Measurements from ENCODE around the gene KHDC4.
A peak's percentile ranks its signal among the peaks of the same experiment; 100 is the strongest.
"Not testable (repeated sequence)": the region's sequence is repeated elsewhere in the genome, so short reads cannot be mapped to it uniquely, and the experiment has no call there.

Gene KHDC4

GRCh38 chr1:155940482-155940992, 6.3 kb upstream of the KHDC4 start:
- ATAC-seq, result peak; percentile 18
- DNase-seq, result no peak
- H3K36me3 Mint-ChIP-seq (ENCODE audit: low read depth), result peaks cover 6% of the 10 kb centered on the region
- H3K4me1 Mint-ChIP-seq, result peaks cover 79% of the 10 kb centered on the region
- H3K4me3 Mint-ChIP-seq, result peak overlapping the region; percentile 20
- H3K27me3 Mint-ChIP-seq, result no peaks in the 10 kb centered on the region
- no peaks in the 10 kb centered on the region for H3K9me3 Mint-ChIP-seq
- peak overlapping the region; percentile 87 for H3K27ac Mint-ChIP-seq

DNA sequence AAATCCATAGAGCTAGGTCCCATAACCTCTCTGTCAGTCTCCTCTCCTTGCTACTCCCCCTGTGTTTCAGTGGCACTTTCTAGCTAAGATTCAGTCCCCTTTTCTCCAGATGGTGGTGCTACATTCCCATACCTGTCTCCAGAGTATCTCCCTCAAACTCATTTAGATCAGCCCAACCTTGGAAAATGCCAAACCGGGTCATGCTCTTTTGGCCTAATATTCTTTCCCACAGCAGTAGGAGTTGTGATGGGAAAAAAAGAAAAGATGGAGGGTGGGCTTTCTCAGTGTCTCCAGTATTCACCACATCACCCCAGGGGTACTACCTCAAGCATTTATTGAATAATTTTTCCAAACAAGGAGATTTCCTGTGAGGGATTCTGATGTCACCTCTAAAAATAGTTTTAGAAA, 4.0 kb upstream of the KHDC4 start:
- DNase-seq, result peak; percentile 33
- peak; percentile 11 for ATAC-seq
- Mint-ChIP-seq H3K4me3 (no peak overlapping the region), H3K27me3 (no peaks in the 10 kb centered on the region), H3K4me1 (peaks cover 61% of the 10 kb centered on the region), H3K27ac (peak overlapping the region; percentile 79), H3K9me3 (no peaks in the 10 kb centered on the region), H3K36me3 (ENCODE audit: low read depth) (no peaks in the 10 kb centered on the region)

DNA sequence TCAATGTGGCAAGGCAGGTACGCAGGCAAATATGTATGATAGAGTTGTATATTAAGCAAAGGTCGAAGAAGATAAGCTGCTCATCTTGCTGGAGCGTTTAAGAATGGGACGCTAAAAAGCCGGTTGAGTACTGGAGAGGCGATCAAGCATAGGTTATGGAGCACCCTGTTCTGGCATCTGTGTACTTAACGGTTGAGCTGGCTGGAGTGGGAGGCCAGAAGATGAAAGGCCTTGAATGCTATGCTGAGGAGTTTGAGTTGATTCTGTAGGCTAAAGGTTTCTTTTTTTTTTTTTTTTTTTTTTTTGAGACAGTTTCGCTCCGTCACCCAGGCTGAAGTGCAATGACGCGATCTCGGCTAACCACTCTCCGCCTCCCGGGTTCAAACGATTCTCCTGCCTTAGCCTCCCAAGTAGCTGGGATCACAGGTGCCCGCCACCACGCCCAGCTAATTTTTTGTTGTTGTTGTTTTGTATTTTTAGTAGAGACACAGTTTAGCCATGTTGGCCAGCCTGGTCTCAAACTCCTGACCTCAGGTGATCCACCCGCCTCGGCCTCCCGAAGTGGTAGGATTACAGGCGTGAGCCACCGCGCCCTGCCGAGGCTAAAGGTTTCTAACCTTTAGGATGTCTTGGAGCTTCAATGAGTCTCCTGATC, 850 bp upstream of the KHDC4 start:
- DNase-seq, result no peak
- Mint-ChIP-seq H3K9me3 (no peaks in the 10 kb centered on the region), H3K27ac (no peak overlapping the region), H3K27me3 (no peaks in the 10 kb centered on the region), H3K36me3 (ENCODE audit: low read depth) (peaks cover 23% of the 10 kb centered on the region), H3K4me3 (no peak overlapping the region), H3K4me1 (peaks cover 58% of the 10 kb centered on the region)
- ATAC-seq, result no peak

GRCh38 chr1:155933591-155934096, 569 bp downstream of the KHDC4 start:
- ATAC-seq (no peak), DNase-seq (no peak)
- H3K27me3 Mint-ChIP-seq, result no peaks in the 10 kb centered on the region
- peaks cover 52% of the 10 kb centered on the region for H3K4me1 Mint-ChIP-seq
- H3K27ac Mint-ChIP-seq, result no peak overlapping the region
- H3K4me3 Mint-ChIP-seq, result no peak overlapping the region
- H3K36me3 Mint-ChIP-seq (ENCODE audit: low read depth), result peaks cover 32% of the 10 kb centered on the region
- H3K9me3 Mint-ChIP-seq, result no peaks in the 10 kb centered on the region

GRCh38 chr1:155932487-155932886, 1.7 kb downstream of the KHDC4 start:
- Mint-ChIP-seq H3K4me3 (no peak overlapping the region), H3K27me3 (no peaks in the 10 kb centered on the region), H3K36me3 (ENCODE audit: low read depth) (peaks cover 44% of the 10 kb centered on the region), H3K9me3 (no peaks in the 10 kb centered on the region), H3K4me1 (peaks cover 45% of the 10 kb centered on the region), H3K27ac (peak overlapping the region; percentile 74)
- no peak for DNase-seq
- ATAC-seq, result no peak

- Mint-ChIP-seq H3K27me3 (no peaks in the 10 kb centered on the region), H3K4me3 (no peak overlapping the region), H3K36me3 (ENCODE audit: low read depth) (peaks cover 48% of the 10 kb centered on the region), H3K4me1 (peaks cover 45% of the 10 kb centered on the region), H3K27ac (peak overlapping the region; percentile 74), H3K9me3 (no peaks in the 10 kb centered on the region)
- DNase-seq (no peak), ATAC-seq (no peak)
These were observed 2.1 kb downstream of the KHDC4 start for GRCh38 chr1:155932081-155932480.

- H3K36me3 Mint-ChIP-seq (ENCODE audit: low read depth), result peaks cover 54% of the 10 kb centered on the region
- ATAC-seq, result no peak
- H3K9me3 Mint-ChIP-seq, result no peaks in the 10 kb centered on the region
- H3K27ac Mint-ChIP-seq, result peak overlapping the region; percentile 74
- no peak overlapping the region for H3K4me3 Mint-ChIP-seq
- no peak for DNase-seq
- H3K27me3 Mint-ChIP-seq, result no peaks in the 10 kb centered on the region
- peaks cover 49% of the 10 kb centered on the region for H3K4me1 Mint-ChIP-seq
These were observed 2.7 kb downstream of the KHDC4 start for GRCh38 chr1:155931332-155932038.

DNA sequence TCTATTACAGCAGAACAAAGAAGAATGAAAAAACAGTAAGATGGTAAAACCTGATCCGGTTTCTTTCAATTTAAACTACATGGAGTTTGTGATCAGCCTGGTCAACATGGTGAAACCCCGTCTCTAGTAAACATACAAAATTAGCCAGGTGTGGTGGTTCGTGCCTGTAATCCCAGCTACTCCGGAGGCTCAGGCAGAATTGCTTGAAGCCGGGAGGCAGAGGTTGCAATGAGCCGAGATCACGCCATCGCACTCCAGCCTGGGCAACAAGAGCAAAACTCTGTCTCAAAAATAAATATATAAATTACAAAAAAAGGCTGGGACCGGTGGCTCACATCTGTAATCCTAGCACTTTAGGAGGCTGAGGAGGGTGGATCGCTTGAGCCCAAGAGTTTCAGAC, 3.5 kb downstream of the KHDC4 start:
- Mint-ChIP-seq H3K4me1 (peaks cover 45% of the 10 kb centered on the region), H3K27ac (peak overlapping the region; percentile 73), H3K36me3 (ENCODE audit: low read depth) (peaks cover 61% of the 10 kb centered on the region)
- not testable (repeated sequence) for DNase-seq, H3K9me3 Mint-ChIP-seq, ATAC-seq, H3K4me3 Mint-ChIP-seq, H3K27me3 Mint-ChIP-seq

GRCh38 chr1:155929057-155929456, 5.2 kb downstream of the KHDC4 start:
- no peak for DNase-seq
- H3K27me3 Mint-ChIP-seq, result no peaks in the 10 kb centered on the region
- no peaks in the 10 kb centered on the region for H3K9me3 Mint-ChIP-seq
- no peak for ATAC-seq
- H3K36me3 Mint-ChIP-seq (ENCODE audit: low read depth), result peaks cover 67% of the 10 kb centered on the region
- H3K27ac Mint-ChIP-seq, result peak overlapping the region; percentile 57
- H3K4me1 Mint-ChIP-seq, result peaks cover 45% of the 10 kb centered on the region
- no peak overlapping the region for H3K4me3 Mint-ChIP-seq

GRCh38 chr1:155925506-155925905, 8.7 kb downstream of the KHDC4 start:
- peaks cover 21% of the 10 kb centered on the region for H3K4me1 Mint-ChIP-seq
- H3K27ac Mint-ChIP-seq, result no peak overlapping the region
- no peak overlapping the region for H3K4me3 Mint-ChIP-seq
- DNase-seq (no peak), ATAC-seq (no peak)
- no peaks in the 10 kb centered on the region for H3K27me3 Mint-ChIP-seq
- peaks cover 74% of the 10 kb centered on the region for H3K36me3 Mint-ChIP-seq (ENCODE audit: low read depth)
- no peaks in the 10 kb centered on the region for H3K9me3 Mint-ChIP-seq

- no peaks in the 10 kb centered on the region for H3K9me3 Mint-ChIP-seq
- peaks cover 68% of the 10 kb centered on the region for H3K36me3 Mint-ChIP-seq (ENCODE audit: low read depth)
- peaks cover 5% of the 10 kb centered on the region for H3K4me1 Mint-ChIP-seq
- ATAC-seq (no peak), DNase-seq (no peak)
- no peak overlapping the region for H3K4me3 Mint-ChIP-seq
- H3K27me3 Mint-ChIP-seq, result no peaks in the 10 kb centered on the region
- H3K27ac Mint-ChIP-seq, result no peak overlapping the region
These were observed 13.5 kb downstream of the KHDC4 start for GRCh38 chr1:155920717-155921116.

- peaks cover 68% of the 10 kb centered on the region for H3K36me3 Mint-ChIP-seq (ENCODE audit: low read depth)
- H3K4me3 Mint-ChIP-seq, result no peak overlapping the region
- H3K27ac Mint-ChIP-seq, result no peak overlapping the region
- peaks cover 5% of the 10 kb centered on the region for H3K4me1 Mint-ChIP-seq
- H3K27me3 Mint-ChIP-seq, result no peaks in the 10 kb centered on the region
- no peaks in the 10 kb centered on the region for H3K9me3 Mint-ChIP-seq
- DNase-seq (no peak), ATAC-seq (no peak)
These were observed 14.4 kb downstream of the KHDC4 start for GRCh38 chr1:155919801-155920200.

GRCh38 chr1:155918660-155919059, 15.6 kb downstream of the KHDC4 start:
- DNase-seq (no peak), ATAC-seq (no peak)
- Mint-ChIP-seq H3K36me3 (ENCODE audit: low read depth) (peaks cover 74% of the 10 kb centered on the region), H3K27me3 (no peaks in the 10 kb centered on the region), H3K4me1 (peaks cover 5% of the 10 kb centered on the region), H3K27ac (no peak overlapping the region), H3K4me3 (no peak overlapping the region), H3K9me3 (no peaks in the 10 kb centered on the region)

- no peak overlapping the region for H3K27ac Mint-ChIP-seq
- H3K36me3 Mint-ChIP-seq (ENCODE audit: low read depth), result peaks cover 70% of the 10 kb centered on the region
- H3K4me3 Mint-ChIP-seq, result no peak overlapping the region
- ATAC-seq (no peak), DNase-seq (no peak)
- peaks cover 30% of the 10 kb centered on the region for H3K4me1 Mint-ChIP-seq
- H3K27me3 Mint-ChIP-seq, result no peaks in the 10 kb centered on the region
- H3K9me3 Mint-ChIP-seq, result no peaks in the 10 kb centered on the region
These were observed 20.1 kb downstream of the KHDC4 start for GRCh38 chr1:155913969-155914757.

Data from activated naive CD8-positive, alpha-beta T cell treated with anti-CD3 and anti-CD28 coated beads, Interleukin-2, amount 50 U/mL, for 24 hours (primary cell).